Karpas-422 (cell line): ENCODE results near the gene CPXM1. TPM values are rescaled to one million over a fixed set of nuclear protein-coding genes. Genes with fewer than 3 reads are reported as not detected.

Source experiments
- DNase-seq: peaks from one replicate; pipeline ENCODE4 v3.0.0-alpha.2; 2015
- H2AFZ ChIP-seq: fragments of 200-600 bp; sonication (generic); 2 replicates; pipeline ENCODE4 v1.6.1; 2014; ENCODE audit warnings: antibody characterized with exemption, low read length, mixed read lengths
- H3K27ac ChIP-seq: fragments of 200-600 bp; sonication (generic); 2 replicates; pipeline ENCODE4 v1.5.1; 2014; ENCODE audit warnings: mild to moderate bottlenecking, low read length, moderate library complexity
- H3K27me3 ChIP-seq: fragments of 200-600 bp; sonication (generic); 2 replicates; pipeline ENCODE4 v1.6.1; 2014; ENCODE audit warnings: low read length, mixed read lengths
- H3K36me3 ChIP-seq: fragments of 200-600 bp; sonication (generic); 2 replicates; pipeline ENCODE4 v1.6.1; 2014; ENCODE audit warnings: low read length, mixed read lengths; ENCODE audit not compliant: insufficient read depth
- H3K4me1 ChIP-seq: fragments of 200-600 bp; sonication (generic); 2 replicates; pipeline ENCODE4 v1.6.1; 2014; ENCODE audit warnings: mild to moderate bottlenecking, low read length, mixed read lengths
- H3K4me2 ChIP-seq: fragments of 200-600 bp; sonication (generic); 2 replicates; pipeline ENCODE4 v1.6.1; 2014; ENCODE audit warnings: low read length, low read depth, mild to moderate bottlenecking; ENCODE audit not compliant: poor library complexity, severe bottlenecking
- H3K4me3 ChIP-seq: fragments of 200-600 bp; sonication (generic); 2 replicates; pipeline ENCODE4 v1.5.1; 2014; ENCODE audit warnings: mild to moderate bottlenecking, antibody characterized with exemption, low read length, mixed read lengths
- H3K79me2 ChIP-seq: fragments of 200-600 bp; sonication (generic); 2 replicates; pipeline ENCODE4 v1.6.1; 2014; ENCODE audit warnings: mild to moderate bottlenecking, low read length, mixed read lengths
- H3K9ac ChIP-seq: fragments of 200-600 bp; sonication (generic); 2 replicates; pipeline ENCODE4 v1.6.0; 2014; ENCODE audit warnings: low read length
- H3K9me2 ChIP-seq: fragments of 200-600 bp; sonication (generic), shearing (Covaris generic); replicated peaks from 2 replicates; pipeline ENCODE4 v1.6.0; 2014; ENCODE audit warnings: mild to moderate bottlenecking, low read length, moderate library complexity; ENCODE audit not compliant: insufficient read depth
- H3K9me3 ChIP-seq: fragments of 300-700, 200-600 bp; sonication (generic); 2 replicates; pipeline ENCODE4 v1.6.1; 2014; ENCODE audit warnings: low read length, mixed read lengths
- H4K20me1 ChIP-seq: fragments of 200-600 bp; sonication (generic); 2 replicates; pipeline ENCODE4 v1.6.1; 2014; ENCODE audit warnings: mild to moderate bottlenecking, antibody characterized with exemption, low read length, low read depth; ENCODE audit not compliant: insufficient read depth
- total RNA-seq: library from RNA; depleted of rRNA; stranded (reverse); fragments of >200 nt; shearing (Covaris generic); gene quantifications from 2 replicates; pipeline ENCODE4 v1.2.3, GENCODE V29; 2014; ENCODE audit warnings: low replicate concordance; rRNA removed

The CPXM1 gene
- total RNA-seq, 1 experiment from 2014 or later = not detected

GRCh38 chr20:2748551-2749342, 51.7 kb downstream of the CPXM1 start:
- DNase-seq = peak; percentile 98
- H3K9me3 ChIP-seq = no peaks in the 10 kb centered on the region
- no peaks in the 10 kb centered on the region for H4K20me1 ChIP-seq
- H3K27ac ChIP-seq = peak overlapping the region; percentile 95
- H3K4me2 ChIP-seq = peak overlapping the region; percentile 67
- peak overlapping the region; percentile 46; the same call in 1 of the 2 replicates for H3K4me3 ChIP-seq
- no peaks in the 10 kb centered on the region for H3K9me2 ChIP-seq
- peak overlapping the region; percentile 73 for H3K9ac ChIP-seq
- no peak overlapping the region for H2AFZ ChIP-seq
- no peaks in the 10 kb centered on the region for H3K36me3 ChIP-seq
- no peaks in the 10 kb centered on the region for H3K27me3 ChIP-seq
- H3K79me2 ChIP-seq = no peaks in the 10 kb centered on the region
- H3K4me1 ChIP-seq = peaks cover 94% of the 10 kb centered on the region

- peak; percentile 72 for DNase-seq
- H3K9me3 ChIP-seq = no peaks in the 10 kb centered on the region
- H3K79me2 ChIP-seq = no peaks in the 10 kb centered on the region
- no peaks in the 10 kb centered on the region for H3K9me2 ChIP-seq
- peak overlapping the region; percentile 23; the same call in 1 of the 2 replicates for H2AFZ ChIP-seq
- no peaks in the 10 kb centered on the region for H3K36me3 ChIP-seq
- H3K4me2 ChIP-seq = peak overlapping the region; percentile 67
- peak overlapping the region; percentile 28; the same call in 1 of the 2 replicates for H3K4me3 ChIP-seq
- H3K27me3 ChIP-seq = no peaks in the 10 kb centered on the region
- H4K20me1 ChIP-seq = no peaks in the 10 kb centered on the region
- peaks cover 97% of the 10 kb centered on the region for H3K4me1 ChIP-seq
- peak overlapping the region; percentile 63 for H3K9ac ChIP-seq
- peak overlapping the region; percentile 95 for H3K27ac ChIP-seq
These were observed 52.7 kb downstream of the CPXM1 start for GRCh38 chr20:2747676-2748235.

- Histone ChIP-seq H3K79me2 (no peaks in the 10 kb centered on the region), H3K9me3 (no peaks in the 10 kb centered on the region), H3K27ac (peak overlapping the region; percentile 95), H4K20me1 (no peaks in the 10 kb centered on the region), H2AFZ (no peak overlapping the region), H3K4me1 (peaks cover 100% of the 10 kb centered on the region), H3K4me2 (peak overlapping the region; percentile 67), H3K36me3 (no peaks in the 10 kb centered on the region), H3K4me3 (peak overlapping the region; percentile 45), H3K9me2 (no peaks in the 10 kb centered on the region), H3K27me3 (no peaks in the 10 kb centered on the region), H3K9ac (peak overlapping the region; percentile 63)
- DNase-seq = peak; percentile 91
These were observed 53.7 kb downstream of the CPXM1 start for GRCh38 chr20:2746636-2747265.

GRCh38 chr20:2745936-2746635, 54.3 kb downstream of the CPXM1 start:
- no peaks in the 10 kb centered on the region for H3K79me2 ChIP-seq
- H3K27me3 ChIP-seq = no peaks in the 10 kb centered on the region
- no peak overlapping the region for H2AFZ ChIP-seq
- peaks cover 100% of the 10 kb centered on the region for H3K4me1 ChIP-seq
- DNase-seq = peak; percentile 65
- H3K36me3 ChIP-seq = no peaks in the 10 kb centered on the region
- peak overlapping the region; percentile 95 for H3K27ac ChIP-seq
- H3K4me2 ChIP-seq = peak overlapping the region; percentile 67
- peak overlapping the region; percentile 45 for H3K4me3 ChIP-seq
- no peaks in the 10 kb centered on the region for H3K9me2 ChIP-seq
- H3K9ac ChIP-seq = peak overlapping the region; percentile 63
- H3K9me3 ChIP-seq = no peaks in the 10 kb centered on the region
- H4K20me1 ChIP-seq = no peaks in the 10 kb centered on the region

- peak overlapping the region; percentile 45; the same call in 1 of the 2 replicates for H3K4me3 ChIP-seq
- no peaks in the 10 kb centered on the region for H3K36me3 ChIP-seq
- no peaks in the 10 kb centered on the region for H4K20me1 ChIP-seq
- no peaks in the 10 kb centered on the region for H3K27me3 ChIP-seq
- H3K4me1 ChIP-seq = peaks cover 100% of the 10 kb centered on the region
- peak; percentile 88 for DNase-seq
- no peaks in the 10 kb centered on the region for H3K79me2 ChIP-seq
- H3K4me2 ChIP-seq = peak overlapping the region; percentile 67
- H3K9ac ChIP-seq = peak overlapping the region; percentile 63
- peak overlapping the region; percentile 95 for H3K27ac ChIP-seq
- no peaks in the 10 kb centered on the region for H3K9me3 ChIP-seq
- H3K9me2 ChIP-seq = no peaks in the 10 kb centered on the region
- 0 out of 2 replicates have a peak overlapping the region, but pooled peaks have one; percentile 19 for H2AFZ ChIP-seq
These were observed 55.1 kb downstream of the CPXM1 start for GRCh38 chr20:2745060-2745910.

Other genes starting within 250 kb of the CPXM1 start
- gene NOP56, start 148.0 kb downstream of the CPXM1 start, total RNA-seq = 192 and 300 TPM in 2 replicates
- 83.7 and 129 TPM in 2 replicates for gene IDH3B, start 136.4 kb downstream of the CPXM1 start, total RNA-seq
- gene EBF4, start 107.8 kb downstream of the CPXM1 start, total RNA-seq = 6.5 and 12.8 TPM in 2 replicates
- not detected in 2 replicates for gene C20orf141, start 14.4 kb upstream of the CPXM1 start, total RNA-seq
- gene TMEM239, start 15.7 kb upstream of the CPXM1 start, total RNA-seq = not detected in 2 replicates
- 19.0 and 20.3 TPM in 2 replicates for gene PCED1A, start 40.0 kb upstream of the CPXM1 start, total RNA-seq
- 24.7 and 38.2 TPM in 2 replicates for gene VPS16, start 40.1 kb upstream of the CPXM1 start, total RNA-seq
- gene PTPRA, start 72.9 kb upstream of the CPXM1 start, total RNA-seq = 45.2 and 58.4 TPM in 2 replicates
- 0.52 and 2.7 TPM in 2 replicates for gene GNRH2, start 243.0 kb upstream of the CPXM1 start, total RNA-seq
- 66.5 and 109 TPM in 2 replicates for gene MRPS26, start 245.4 kb upstream of the CPXM1 start, total RNA-seq